ENCODE measurements around the gene EIF4G3.
"Not testable (repeated sequence)": the region's sequence is repeated elsewhere in the genome, so short reads cannot be mapped to it uniquely, and the experiment has no call there.

Gene EIF4G3, protein sequence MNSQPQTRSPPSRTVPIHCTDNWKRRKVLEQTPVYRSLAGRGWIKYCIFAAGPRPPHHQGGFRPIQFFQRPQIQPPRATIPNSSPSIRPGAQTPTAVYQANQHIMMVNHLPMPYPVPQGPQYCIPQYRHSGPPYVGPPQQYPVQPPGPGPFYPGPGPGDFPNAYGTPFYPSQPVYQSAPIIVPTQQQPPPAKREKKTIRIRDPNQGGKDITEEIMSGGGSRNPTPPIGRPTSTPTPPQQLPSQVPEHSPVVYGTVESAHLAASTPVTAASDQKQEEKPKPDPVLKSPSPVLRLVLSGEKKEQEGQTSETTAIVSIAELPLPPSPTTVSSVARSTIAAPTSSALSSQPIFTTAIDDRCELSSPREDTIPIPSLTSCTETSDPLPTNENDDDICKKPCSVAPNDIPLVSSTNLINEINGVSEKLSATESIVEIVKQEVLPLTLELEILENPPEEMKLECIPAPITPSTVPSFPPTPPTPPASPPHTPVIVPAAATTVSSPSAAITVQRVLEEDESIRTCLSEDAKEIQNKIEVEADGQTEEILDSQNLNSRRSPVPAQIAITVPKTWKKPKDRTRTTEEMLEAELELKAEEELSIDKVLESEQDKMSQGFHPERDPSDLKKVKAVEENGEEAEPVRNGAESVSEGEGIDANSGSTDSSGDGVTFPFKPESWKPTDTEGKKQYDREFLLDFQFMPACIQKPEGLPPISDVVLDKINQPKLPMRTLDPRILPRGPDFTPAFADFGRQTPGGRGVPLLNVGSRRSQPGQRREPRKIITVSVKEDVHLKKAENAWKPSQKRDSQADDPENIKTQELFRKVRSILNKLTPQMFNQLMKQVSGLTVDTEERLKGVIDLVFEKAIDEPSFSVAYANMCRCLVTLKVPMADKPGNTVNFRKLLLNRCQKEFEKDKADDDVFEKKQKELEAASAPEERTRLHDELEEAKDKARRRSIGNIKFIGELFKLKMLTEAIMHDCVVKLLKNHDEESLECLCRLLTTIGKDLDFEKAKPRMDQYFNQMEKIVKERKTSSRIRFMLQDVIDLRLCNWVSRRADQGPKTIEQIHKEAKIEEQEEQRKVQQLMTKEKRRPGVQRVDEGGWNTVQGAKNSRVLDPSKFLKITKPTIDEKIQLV (N-terminal part only)

DNA sequence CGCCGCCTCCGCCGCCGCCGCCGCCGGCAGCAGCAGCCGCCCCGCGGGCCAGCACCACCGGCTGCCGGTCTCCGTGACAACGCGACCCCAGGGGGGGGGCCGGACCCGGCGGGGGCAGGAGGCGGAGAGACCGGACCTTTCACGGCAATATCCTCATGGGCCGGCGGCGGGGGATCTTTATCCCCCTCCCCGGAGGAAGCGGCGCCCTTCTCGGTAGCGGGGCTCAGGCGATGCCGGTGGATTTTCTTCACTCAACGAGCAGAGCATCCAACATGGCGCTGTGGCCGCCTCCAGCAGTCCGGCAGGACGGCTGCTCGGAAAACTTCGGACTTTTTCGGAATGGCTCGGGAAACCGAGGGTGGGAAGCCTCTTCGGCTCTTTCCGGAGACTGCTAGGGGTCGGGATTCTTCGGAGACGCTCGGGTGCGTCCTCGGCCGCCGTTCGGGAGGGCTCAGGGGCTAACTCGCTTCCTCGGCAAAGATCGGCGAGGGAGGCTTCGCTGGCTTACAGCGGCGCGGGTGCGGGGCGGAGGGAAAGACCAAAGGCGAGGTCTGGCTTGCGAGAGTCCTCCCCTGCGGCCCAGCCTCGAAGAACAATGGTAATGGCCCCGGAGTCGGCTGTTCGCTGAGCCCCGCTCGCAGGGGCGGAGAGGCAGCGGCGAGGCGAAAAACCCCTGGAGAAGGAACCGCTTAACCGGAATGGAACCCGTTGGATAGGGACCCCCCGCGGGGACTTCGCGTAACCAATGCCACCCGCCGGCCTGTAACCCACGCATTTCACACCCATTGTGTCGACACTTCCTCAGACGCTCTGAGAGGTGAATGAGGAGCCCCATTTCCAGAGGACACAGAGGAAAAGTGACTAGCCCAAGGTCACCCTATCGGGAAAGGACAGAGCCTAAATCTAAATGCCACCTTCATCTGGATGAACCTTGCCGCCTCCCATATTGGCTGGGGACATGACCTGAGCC, at the start of gene EIF4G3:
Gene EIF4G3, minus strand, starts transcription at position 312 of the 970 bp plus-strand sequence. CDS start 174,155 bp downstream, outside the sequence.
- DNase-seq, result peak; percentile 99

DNA sequence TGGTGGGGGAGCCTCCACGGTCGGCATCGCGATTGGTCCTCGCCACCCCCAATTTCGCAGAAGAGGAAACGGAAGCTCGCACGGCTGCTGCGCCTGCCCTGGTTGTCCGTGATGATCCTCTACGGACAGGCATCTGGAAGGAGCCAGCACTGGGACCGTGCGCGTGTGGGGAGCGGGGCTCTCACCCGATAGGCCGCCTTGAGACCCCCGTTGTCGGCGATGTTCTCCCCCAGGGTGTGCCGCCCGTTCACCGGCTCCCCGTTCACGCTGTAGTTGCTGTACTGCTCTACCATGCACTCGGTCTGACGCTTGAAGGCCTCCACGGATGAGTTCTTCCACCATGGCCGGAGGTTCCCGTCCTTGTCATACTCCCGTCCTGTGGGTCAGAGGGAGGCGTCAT, 48.4 kb upstream of the EIF4G3 start:
- no peak for DNase-seq

DNA sequence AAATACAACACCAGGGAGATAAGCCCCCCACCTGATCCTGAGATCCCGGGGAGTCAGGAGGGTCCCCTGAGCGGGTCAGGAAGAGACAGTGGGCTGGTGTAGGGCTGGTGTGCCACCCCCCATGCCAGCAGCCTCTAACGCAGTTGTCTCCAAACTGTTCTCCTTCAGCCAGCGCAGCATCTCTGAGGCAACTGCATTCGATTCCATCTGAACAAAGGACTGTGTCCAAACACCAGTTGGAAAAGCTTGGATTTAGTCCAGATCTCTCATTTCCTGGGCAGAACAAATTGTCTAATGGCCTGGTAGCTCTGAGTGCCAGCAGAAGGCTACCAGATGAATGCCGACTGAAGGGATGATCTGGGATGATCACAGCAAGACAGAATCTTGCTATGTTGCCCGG, 44.1 kb upstream of the EIF4G3 start:
- no peak for DNase-seq

DNA sequence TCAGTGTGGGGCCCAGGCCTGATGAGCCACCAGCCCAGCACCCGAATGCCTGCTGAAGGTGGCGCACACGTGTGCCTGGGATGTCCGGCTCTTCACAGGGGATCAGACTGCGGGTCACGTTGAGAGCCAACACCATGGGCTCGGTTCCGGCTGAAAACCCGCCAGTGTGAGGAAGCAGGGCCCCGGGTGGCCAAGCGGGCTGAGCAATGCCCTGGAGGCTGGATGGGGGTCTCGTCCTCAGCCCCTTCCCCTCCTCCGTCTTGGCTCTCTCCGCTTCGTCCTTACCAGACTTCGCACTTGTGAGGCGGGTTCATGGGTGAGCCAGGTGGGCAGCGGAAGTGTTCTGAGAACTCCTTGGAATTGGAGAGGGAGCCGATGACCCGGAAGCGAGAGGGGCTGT, 43.0 kb upstream of the EIF4G3 start:
- DNase-seq, result no peak

DNA sequence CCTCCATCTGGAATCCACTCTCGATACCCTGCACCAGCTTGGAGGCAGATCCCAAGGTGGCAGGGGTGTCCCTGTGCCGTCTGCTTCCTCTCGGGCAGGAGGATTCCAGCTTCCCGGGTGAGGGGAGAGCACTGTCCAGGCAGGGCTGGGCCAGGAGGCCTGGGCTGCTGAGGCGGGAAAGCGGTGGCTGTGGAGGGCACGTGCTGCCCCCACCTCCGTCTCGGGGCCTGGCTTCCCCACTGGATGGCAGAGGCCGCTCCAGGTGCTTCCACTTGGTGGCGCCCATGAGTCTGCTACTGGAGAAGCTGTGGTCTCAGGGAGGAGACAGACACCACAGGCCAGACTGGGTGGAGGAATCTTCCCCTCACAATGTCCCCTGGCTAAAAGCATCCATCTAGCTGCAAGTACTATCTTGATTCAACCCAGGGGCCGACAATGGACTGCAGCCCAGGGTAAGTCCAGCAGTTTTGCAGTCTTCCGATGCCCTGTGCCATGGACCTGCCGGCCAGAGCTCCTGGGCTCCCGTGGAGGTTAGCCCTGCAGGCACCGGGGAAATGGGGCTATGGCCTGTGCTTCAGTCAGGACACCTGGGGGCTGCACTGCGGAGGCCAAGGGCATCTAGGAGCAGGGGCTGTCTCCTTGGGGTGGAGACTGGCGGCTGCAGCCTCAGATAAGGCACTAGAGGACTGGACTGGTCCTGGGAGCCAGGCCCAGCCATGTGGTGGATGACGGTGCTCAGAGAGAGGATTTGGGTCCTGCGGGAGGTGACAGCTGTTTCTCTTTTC, 41.3 kb upstream of the EIF4G3 start:
- DNase-seq, result peak; percentile 29

DNA sequence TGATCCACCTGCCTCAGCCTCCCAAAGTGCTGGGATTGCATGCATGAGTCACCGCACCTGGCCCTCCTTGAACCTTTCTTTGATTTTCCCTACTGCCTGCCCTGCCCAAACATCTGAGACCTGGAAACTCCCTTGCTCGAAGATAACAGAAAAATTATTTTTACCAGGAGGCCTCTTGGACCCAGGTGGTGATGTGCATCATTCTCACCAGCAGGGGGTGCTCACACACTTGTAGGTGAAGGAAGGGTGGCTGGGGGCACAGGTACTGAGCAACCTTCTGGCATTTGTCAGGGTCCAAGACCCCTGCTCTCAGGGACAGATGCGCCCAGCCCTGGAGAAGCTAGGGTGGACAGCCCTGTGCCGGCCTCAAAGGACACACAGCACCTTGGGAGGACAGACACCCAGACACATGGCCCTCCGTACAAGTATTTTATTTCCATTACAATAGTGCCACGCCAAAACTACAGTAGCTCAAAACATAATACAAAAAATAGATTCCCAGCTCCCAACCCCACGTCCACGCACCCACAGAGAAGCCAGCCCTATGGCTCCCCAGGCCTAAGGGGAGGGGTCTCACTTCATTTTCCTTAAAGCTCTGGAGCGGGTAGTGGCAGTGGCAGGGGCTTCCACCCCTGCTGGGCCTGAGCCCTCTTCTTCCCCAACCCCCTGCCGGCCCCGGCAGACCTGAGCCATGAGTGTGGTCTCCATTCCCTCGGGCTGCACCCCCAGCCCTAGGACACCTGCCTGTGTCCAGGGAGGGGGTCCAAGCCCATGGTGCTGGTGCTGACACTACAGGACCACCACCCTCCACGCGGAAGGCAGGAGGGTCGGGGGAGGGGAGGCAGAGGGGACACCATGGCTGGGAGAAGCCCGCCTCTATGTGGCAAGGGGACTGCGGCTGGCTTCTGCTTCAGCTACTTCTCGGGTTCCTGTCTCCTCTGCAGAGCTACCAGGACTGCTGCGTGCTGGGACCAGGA, 40.4 kb upstream of the EIF4G3 start:
- DNase-seq, result peak; percentile 67

DNA sequence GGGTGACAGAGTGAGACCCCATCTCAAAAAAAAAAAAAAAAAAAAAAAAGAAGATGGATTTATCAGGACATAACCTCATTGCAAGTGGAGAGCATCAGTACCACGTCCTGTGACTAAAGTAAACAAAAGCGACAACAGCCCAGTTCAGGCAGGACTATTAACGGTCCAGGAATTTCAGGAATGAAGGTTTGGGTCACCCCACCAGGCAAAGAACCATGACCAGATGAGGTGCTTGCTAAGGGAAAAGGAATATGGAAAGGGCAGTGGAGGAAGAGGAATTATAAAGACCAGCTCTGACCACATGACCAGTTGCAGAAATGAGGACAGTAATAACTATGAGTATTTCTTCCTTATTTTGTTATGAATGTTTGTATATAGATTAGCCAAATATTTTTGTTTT, 35.4 kb upstream of the EIF4G3 start:
- no peak for DNase-seq

DNA sequence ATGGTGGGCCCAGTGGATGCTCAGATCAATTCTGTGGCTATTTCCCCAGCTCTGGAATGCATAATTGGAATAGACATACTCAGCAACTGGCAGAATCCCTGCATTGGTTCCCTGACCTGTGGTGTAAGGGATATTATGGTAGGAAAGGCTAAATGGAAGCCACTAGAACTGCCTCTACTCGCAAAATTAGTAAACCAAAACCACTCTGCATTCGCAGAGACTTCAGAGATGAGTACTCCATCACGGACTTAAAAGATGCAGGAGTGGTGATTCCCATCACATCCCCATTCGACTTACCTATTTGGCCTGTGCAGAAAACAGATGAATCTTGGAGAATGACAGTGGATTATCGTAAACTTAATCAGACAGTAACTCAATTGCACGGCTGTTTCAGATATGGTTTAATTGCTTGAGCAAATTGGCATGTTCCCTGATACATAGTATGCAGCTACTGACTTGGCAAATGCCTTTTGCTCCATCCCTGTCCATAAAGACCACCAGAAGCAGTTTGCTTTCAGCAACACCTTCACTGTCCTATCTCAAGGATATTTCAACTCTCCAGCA, 31.5 kb upstream of the EIF4G3 start:
- not testable (repeated sequence) for DNase-seq

DNA sequence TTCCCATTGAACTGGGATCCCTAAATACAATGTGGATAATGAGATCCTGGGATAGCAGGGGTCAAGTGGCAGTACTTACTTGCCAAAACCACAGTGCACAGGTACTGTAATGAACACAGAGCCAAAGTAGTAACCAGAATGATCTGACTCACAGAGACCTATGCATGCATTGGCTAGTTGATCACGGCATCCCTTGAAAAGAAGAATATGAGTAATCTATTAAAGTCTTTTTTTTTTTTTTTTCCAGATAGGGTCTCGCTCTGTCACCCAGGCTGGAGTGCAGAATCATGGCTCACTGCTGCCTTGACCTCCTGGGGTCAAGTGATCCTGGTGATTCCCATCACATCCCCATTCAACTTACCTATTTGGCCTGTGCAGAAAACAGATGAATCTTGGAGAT, 29.4 kb upstream of the EIF4G3 start:
- no peak for DNase-seq

DNA sequence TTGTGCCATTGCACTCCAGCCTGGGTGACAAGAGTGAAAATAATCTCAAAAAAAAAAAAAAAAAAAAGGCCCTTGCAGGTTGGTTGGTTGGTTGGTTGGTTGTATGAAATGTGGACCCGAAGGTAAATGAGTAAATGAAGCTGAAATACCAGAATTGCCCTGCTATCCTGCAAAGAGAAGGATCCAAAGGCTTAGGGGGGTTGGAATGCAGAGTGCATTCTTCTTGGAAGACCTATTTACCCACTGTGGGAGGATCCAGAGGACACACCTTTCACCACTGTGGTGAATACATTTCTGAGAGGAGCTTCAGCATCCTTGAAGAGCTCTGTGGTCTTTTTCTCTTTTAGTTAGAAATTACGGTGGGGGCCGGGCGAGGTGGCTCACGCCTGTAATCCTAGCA, 28.7 kb upstream of the EIF4G3 start:
- DNase-seq, result no peak

DNA sequence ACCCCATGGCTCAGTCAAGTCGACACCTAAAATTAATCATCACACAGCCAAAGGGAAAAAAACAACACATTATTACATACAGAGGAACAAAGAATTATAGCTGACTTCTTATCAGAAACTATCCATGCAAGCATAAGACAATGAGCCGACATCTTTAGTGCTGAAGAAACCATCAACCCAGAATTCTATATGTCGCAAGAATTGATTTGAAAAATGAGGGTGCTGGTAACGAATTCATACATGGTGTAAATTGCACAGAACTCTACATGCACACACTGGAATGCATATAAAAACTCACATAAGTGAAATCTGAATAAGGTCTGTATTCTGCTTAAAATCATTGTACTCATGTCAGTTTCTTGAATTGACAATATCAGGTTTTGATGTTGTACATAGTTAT, 25.0 kb upstream of the EIF4G3 start:
- no peak for DNase-seq

DNA sequence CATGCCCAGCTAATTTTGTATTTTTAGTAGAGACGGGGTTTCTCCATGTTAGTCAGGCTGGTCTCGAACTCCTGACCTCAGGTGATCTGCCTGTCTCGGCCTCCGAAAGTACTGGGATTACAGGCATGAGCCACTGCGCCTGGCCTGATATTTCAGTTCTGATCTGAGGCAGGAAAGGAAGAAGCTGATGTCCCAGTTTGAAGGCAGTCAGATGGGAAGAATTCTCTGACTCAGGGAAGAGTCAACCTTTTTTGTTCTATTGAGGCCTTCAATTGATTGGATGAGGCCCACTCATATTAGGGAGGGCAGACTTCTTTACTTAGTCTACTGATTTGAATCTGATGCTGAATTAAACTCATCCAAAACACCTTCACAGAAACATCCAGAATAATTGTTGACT, 24.5 kb upstream of the EIF4G3 start:
- not testable (repeated sequence) for DNase-seq

DNA sequence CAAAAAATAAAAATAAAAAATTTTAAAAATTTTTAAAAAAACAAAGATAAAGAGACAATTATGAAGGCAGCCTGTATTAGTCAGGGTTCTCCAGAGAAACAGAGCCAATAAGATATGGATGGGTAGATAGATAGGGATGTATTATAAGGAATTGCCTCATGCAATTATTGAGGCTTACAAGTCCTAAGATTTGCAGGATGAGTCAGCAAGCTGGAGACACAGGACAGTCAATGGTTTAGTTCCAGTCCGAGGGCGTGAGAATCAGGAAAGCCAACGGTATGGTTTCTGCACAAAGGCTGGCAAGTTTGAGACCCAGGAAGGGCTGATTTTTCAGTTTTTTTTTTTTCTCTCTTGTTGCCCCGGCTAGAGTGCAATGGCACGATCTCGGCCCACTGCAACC, 24.1 kb upstream of the EIF4G3 start:
- no peak for DNase-seq

DNA sequence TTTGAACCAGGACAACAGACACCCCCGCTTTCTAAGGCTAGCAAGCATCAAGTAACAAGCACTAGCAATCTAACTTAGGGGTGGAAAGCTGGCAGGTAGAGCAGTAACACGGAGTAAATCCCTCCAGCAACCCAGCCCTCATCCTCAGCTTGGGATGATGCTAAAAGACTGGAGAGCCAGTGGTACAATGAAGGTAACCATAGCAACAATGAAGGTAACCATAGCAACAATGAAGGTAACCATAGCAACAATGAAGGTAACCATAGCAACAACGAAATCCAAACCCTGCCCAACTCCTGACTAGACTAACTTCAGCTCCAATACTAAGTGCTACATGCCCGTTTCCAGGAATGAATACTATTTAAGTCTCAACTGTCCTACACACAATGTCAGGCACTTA, 22.2 kb upstream of the EIF4G3 start:
- DNase-seq, result no peak

DNA sequence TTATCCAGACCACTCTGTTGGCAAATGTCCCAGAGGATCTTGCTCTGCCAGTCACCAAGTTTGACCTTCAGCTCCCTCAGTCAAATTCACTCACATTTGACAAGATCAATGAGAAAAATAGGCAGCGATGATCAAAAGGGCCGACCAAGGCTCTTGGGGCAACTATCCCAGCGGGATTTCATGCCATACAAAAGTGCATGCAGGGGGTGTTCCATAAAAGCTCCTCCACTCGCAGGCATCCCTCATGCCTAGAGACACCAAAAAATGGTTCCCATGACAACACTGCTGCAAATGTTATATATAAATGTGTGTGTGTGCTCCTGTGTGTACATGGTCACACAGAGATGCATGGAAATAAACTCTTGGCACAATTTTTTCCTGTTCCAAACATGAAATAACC, 16.2 kb upstream of the EIF4G3 start:
- no peak for DNase-seq

DNA sequence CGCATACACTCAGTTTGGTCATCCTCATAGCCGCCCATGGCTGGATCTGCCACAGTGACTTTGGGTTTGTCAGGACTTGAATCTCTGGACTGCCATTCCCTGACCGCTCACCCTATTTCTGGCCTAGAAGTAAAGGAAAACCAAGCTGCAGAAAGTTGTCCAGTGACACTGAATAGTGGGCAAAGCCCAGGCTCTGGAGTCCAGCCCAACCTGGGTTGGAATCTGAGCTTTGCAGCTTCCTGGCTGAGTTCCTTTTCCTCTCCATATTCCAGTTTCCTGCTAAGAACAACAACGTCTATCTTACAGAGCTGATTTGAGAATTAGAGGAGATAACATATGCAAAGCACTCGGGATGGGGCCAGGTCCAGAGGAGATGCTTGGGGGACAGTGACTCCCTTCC, 15.6 kb upstream of the EIF4G3 start:
- DNase-seq, result no peak

DNA sequence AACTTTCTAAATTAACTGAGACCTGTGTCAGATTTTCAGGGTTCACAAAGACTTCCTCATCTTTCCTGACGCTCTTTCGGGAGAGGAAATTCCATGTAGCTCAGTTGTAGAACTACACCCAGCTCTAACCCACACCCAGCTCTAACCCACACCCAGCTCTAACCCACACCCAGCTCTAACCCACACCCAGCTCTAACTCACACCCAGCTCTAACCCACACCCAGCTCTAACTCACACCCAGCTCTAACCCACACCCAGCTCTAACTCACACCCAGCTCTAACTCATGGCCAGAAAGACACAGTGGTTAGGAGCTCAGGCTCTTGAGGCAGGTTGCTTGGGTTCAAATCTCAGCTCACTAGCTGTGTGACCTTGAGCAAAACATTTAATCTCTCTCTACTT, 14.1 kb upstream of the EIF4G3 start:
- DNase-seq, result not testable (repeated sequence)

DNA sequence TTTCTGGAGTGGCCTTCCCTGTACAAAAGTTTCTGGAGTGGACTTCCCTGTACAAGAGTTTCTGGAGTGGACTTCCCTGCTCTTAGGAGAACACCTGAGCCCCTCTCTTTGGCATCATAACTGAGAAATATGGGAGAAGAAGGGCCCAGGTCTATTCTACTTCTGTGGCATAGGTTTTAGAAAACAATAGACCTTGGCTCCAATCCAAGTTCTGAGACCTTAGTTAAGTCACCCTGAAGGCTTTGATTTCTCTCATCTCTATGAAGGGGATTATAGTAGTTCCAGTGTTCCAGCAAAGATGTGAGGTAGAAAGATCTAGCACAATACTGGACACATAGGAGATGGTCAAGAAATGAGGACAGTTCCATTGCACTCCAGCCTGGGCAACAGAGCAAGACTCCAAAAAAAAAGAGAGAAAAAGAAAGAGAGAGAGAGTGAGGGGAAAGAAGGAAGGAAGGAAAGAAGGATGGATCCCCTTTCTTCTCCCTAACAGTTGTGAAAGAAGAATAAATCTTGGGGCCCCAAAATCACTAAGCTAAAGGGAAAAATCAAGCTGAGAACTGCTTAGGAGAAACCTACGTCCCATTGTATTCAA, 13.3 kb upstream of the EIF4G3 start:
- DNase-seq, result no peak

DNA sequence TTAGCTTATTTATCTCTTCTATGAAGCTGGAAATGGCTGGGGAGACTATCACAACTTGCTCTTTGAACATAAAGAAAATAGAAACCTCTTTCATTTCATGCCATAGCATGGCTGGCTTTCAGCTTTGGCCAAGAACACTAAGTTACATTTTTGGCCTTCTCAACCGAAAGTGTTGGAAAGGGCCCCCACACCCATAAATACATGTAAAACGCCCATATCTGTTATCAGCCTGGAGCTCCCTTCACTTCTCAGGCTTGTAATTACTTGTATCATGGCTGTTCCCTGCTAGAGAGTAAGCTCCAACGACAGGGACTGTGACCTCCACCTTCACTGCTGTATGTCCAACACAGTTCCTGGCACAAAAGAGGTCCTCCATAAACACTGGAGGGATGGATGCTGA, 12.7 kb upstream of the EIF4G3 start:
- no peak for DNase-seq

All from CD4-positive, alpha-beta T cell treated with Interleukin-21 for 1 hour (primary cell).